Activated CD8-positive, alpha-beta T cell treated with anti-CD3 and anti-CD28 coated beads for 36 hours (primary cell): ENCODE results near the gene POLG2. TPM values are rescaled to one million over a fixed set of nuclear protein-coding genes. Genes with fewer than 3 reads are reported as not detected.

ENCODE experiments used
- ATAC-seq: fragments of 200-7000 bp; cut with Tn5 transposase; one replicate; pipeline ENCODE4 v1.10.0; 2021; ENCODE audit warnings: mild to moderate bottlenecking, moderate library complexity
- CTCF ChIA-PET: fragments of 350-600 bp; sonication (Branson Sonifier 250); formaldehyde crosslinking; loops from one replicate; lab custom pipeline; 2021; ENCODE audit warnings: antibody characterized with exemption; lab: Charles Lee
- POLR2A ChIA-PET: fragments of 350-600 bp; sonication (Branson Sonifier 250); formaldehyde crosslinking; loops from one replicate; lab custom pipeline; 2021; ENCODE audit warnings: antibody characterized with exemption; lab: Charles Lee
- DNase-seq: peaks from one replicate; pipeline ENCODE4 v3.0.0-alpha.2; 2020
- H3K27ac Mint-ChIP-seq: one replicate; pipeline ENCODE4 v1.8.0; 2021; ENCODE audit warnings: mild to moderate bottlenecking, mixed read lengths
- H3K27me3 Mint-ChIP-seq: one replicate; pipeline ENCODE4 v1.8.0; 2021; ENCODE audit warnings: mixed read lengths
- H3K36me3 Mint-ChIP-seq: one replicate; pipeline ENCODE4 v1.8.0; 2021; ENCODE audit warnings: low read depth, mixed read lengths
- H3K4me1 Mint-ChIP-seq: one replicate; pipeline ENCODE4 v1.8.0; 2021; ENCODE audit warnings: low read depth, mixed read lengths
- H3K4me3 Mint-ChIP-seq: one replicate; pipeline ENCODE4 v1.8.0; 2021; ENCODE audit warnings: mild to moderate bottlenecking, moderate library complexity, mixed read lengths
- H3K9me3 Mint-ChIP-seq: one replicate; pipeline ENCODE4 v1.8.0; 2021; ENCODE audit warnings: mixed read lengths
- intact Hi-C: fragments of 100-400 bp; cut with micrococcal nuclease; formaldehyde crosslinking; loops from one replicate; pipeline ENCODE4 v1.10.0; 2022
- total RNA-seq, 2 experiments: library from RNA; stranded (reverse); gene quantifications; one replicate each; pipeline ENCODE4 v1.2.3, GENCODE V29; 2021
- TF ChIP-seq, protein P1 (sequence below): fragments of 200-600 bp; IDR thresholded peaks from one replicate; pipeline ENCODE4 v1.8.0; 2022; ENCODE audit warnings: antibody characterized with exemption, mild to moderate bottlenecking

The POLG2 gene
- total RNA-seq, 2 experiments from 2014 or later: 37.3 to 41.1 TPM

DNA sequence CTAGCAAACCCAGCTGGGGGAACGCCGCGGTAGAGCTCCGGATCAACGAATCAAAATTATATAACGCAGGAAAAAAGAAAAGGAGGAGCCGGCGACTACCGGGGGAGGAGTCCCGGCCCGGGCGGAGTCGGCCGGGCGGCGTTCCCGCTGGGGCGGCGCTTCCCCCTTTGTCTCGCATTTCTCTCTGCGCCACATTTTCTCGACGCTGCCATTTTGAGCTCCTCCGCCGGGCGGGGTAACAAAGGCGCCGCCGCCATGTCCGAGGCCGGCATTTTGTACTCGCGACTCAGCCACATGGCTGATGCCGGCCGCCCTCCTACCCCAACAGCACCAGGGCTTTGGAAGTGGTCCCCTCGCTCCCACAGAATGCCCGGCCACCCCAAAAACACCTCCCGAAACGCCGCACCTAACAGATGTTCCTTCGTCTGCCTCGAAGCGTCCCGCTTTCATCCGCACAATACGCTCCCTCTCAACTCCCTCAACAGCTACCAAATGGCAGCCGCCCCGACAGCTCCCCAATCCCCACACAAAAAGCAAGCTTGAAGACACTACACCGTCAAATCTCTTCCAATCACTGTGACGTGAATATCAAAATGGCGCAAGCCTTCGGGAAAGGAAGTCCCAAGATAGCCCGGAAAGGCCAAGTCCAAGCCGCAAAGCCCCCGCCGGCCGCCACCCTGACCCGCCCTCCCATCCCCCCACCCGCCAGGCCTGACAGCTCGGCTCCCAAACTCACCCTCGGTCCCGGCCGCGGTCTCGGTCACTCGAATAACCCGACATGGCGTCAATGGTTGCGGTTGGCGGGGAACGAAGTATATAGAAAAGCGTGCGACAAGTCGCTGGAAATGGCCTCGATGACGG lies 8.7 kb upstream of the POLG2 start:
- no peaks in the 10 kb centered on the region for H3K9me3 Mint-ChIP-seq
- POLR2A ChIA-PET: interaction anchor here (0.6 to 4.8 kb wide), 43 partner anchors 8 to 804 kb away, joined by 3 to 143 read pairs (median 4); partner anchors contain the start of genes LRRC37A3, POLG2 and SMURF2
- peak overlapping the region; percentile 99 for H3K27ac Mint-ChIP-seq
- CTCF ChIA-PET: interaction anchor here (0.9 to 3.2 kb wide), 8 partner anchors 9 to 414 kb away, joined by 3 to 32 read pairs (median 4); partner anchors contain the start of genes LRRC37A3 and POLG2
- TF ChIP-seq, protein P1, sequence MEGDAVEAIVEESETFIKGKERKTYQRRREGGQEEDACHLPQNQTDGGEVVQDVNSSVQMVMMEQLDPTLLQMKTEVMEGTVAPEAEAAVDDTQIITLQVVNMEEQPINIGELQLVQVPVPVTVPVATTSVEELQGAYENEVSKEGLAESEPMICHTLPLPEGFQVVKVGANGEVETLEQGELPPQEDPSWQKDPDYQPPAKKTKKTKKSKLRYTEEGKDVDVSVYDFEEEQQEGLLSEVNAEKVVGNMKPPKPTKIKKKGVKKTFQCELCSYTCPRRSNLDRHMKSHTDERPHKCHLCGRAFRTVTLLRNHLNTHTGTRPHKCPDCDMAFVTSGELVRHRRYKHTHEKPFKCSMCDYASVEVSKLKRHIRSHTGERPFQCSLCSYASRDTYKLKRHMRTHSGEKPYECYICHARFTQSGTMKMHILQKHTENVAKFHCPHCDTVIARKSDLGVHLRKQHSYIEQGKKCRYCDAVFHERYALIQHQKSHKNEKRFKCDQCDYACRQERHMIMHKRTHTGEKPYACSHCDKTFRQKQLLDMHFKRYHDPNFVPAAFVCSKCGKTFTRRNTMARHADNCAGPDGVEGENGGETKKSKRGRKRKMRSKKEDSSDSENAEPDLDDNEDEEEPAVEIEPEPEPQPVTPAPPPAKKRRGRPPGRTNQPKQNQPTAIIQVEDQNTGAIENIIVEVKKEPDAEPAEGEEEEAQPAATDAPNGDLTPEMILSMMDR: no peak
- intact Hi-C loops: loop anchor here (5.0 kb wide), 1 partner anchor 152 kb away; no protein-coding TSS in a partner anchor
- H3K36me3 Mint-ChIP-seq: peaks cover 69% of the 10 kb centered on the region
- peaks cover 62% of the 10 kb centered on the region for H3K4me1 Mint-ChIP-seq
- peak overlapping the region; percentile 91 for H3K4me3 Mint-ChIP-seq
- H3K27me3 Mint-ChIP-seq: no peaks in the 10 kb centered on the region
- ATAC-seq: peak; percentile 42
- DNase-seq: peak; percentile 90

DNA sequence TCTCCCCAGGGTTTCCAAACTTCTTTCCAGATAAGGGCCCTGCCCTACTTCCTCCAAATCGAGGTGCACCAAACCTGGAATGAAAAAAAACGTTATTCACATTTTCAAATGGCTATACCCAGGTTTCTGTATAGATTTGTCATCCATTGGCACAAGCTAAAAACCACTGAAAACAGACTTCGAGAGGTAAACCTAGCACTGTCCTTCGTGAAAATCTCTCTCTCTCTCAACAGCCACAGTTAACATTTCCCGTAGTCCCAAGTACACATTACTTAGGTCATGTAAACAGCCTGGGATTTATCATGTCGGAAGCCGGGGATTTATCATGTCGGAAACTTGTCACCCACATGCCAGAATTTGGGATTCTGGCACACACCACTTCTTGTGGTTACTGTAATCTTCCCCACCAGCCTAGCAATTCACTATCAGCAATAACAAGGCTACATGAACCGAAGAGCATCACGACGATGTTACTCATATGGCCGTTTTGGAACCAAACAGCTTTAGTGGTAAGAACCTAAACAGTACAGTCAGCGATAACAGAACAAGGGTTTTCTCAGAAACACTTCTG lies 8.0 kb upstream of the POLG2 start:
- peaks cover 67% of the 10 kb centered on the region for H3K4me1 Mint-ChIP-seq
- TF ChIP-seq, protein P1: no peak
- intact Hi-C loops: loop anchor here (5.0 kb wide), 1 partner anchor 152 kb away; no protein-coding TSS in a partner anchor
- H3K36me3 Mint-ChIP-seq: peaks cover 74% of the 10 kb centered on the region
- H3K27me3 Mint-ChIP-seq: no peaks in the 10 kb centered on the region
- no peaks in the 10 kb centered on the region for H3K9me3 Mint-ChIP-seq
- ChIA-PET CTCF (interaction anchor here (0.9 to 3.2 kb wide), 8 partner anchors 9 to 415 kb away, joined by 3 to 32 read pairs (median 4); partner anchors contain the start of genes LRRC37A3 and POLG2), POLR2A (interaction anchor here (0.6 to 4.8 kb wide), 35 partner anchors 8 to 803 kb away, joined by 3 to 143 read pairs (median 4); partner anchors contain the start of genes LRRC37A3, POLG2 and SMURF2)
- H3K27ac Mint-ChIP-seq: peak overlapping the region; percentile 99
- DNase-seq (no peak), ATAC-seq (no peak)
- peak overlapping the region; percentile 91 for H3K4me3 Mint-ChIP-seq

DNA sequence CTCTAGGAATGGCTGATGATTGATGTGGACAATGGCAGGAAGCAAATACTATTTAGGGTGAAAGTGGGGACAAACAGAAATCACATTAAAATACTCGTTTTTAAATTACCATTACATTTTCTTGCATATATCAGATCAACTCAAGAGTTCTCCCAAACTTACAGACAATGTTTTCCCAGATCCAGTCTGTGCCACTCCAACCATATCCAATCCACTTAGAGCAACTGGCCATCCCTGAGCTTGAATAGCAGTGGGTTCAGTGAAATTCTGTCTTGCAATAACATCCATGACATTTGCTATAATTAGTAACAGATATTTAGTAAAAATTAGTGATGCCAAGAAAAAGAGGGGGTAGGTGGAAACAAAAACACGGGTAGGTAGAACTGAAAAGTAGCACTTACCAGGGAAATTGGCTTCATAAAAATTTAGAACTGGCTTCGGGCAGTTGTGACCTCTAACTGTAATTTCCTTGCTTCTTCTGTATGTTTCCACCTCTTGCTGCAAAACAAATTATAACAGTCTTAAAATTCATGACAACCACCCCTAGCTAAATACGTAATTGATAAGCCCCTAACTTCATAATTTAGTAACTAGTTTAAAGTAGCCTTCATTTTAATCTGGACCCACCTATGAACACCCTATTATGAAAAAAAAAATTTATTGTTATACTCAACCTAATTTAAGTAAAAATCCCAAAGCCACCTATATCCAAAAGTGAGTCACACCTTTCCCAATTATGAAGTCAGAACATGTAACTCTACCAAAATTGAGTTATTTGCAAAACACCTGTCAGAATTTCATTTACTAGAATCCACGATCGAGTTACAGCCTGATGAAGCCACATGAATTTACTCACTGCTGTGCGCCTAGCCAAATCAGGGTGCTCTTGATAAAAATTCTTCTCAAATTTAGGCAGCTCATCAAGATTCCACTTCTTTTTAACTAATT lies 7.2 kb upstream of the POLG2 start:
- no peak for ATAC-seq
- POLR2A ChIA-PET: interaction anchor here (0.6 to 4.8 kb wide), 16 partner anchors 8 to 358 kb away, joined by 3 to 143 read pairs (median 6); partner anchors contain the start of gene POLG2
- CTCF ChIA-PET: interaction anchor here (1.0 to 3.6 kb wide), 8 partner anchors 8 to 145 kb away, joined by 3 to 32 read pairs (median 8); partner anchors contain the start of gene POLG2
- Mint-ChIP-seq H3K9me3 (no peaks in the 10 kb centered on the region), H3K4me1 (peaks cover 68% of the 10 kb centered on the region), H3K4me3 (peak overlapping the region; percentile 91), H3K27me3 (no peaks in the 10 kb centered on the region), H3K27ac (peak overlapping the region; percentile 99), H3K36me3 (peaks cover 78% of the 10 kb centered on the region)
- TF ChIP-seq, protein P1: no peak
- no peak for DNase-seq
- intact Hi-C loops: no loop called here

DNA sequence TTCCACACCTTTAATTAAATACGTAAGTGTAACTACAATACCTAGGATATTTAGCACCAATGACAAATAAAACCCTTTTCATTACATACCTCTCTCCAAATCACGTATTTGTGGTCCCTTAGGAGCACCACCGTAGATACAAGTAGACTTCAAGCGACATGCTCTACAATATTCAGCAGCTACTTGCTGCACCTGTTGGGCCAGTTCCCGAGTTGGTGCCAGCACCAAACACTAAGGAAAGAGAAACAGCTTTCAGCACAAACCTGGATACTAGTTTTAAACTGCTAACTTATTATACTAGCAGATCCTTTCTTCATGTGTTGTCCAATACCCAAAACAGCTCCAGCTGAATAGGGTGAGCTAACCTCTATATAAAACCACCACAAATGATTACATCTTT lies 6.5 kb upstream of the POLG2 start:
- CTCF ChIA-PET: interaction anchor here (1.2 to 3.6 kb wide), 2 partner anchors 11 to 83 kb away, joined by 5 to 29 read pairs; no protein-coding TSS in a partner anchor
- no peak for ATAC-seq
- H3K27ac Mint-ChIP-seq: peak overlapping the region; percentile 99

More for the DNA sequence above, 6.5 kb upstream of the POLG2 start:
- POLR2A ChIA-PET: interaction anchor here (0.6 to 4.8 kb wide), 5 partner anchors 7 to 47 kb away, joined by 3 to 143 read pairs (median 4); partner anchors contain the start of gene POLG2
- intact Hi-C loops: no loop called here
- H3K9me3 Mint-ChIP-seq: no peaks in the 10 kb centered on the region
- TF ChIP-seq, protein P1: no peak
- H3K36me3 Mint-ChIP-seq: peaks cover 80% of the 10 kb centered on the region
- DNase-seq: no peak
- no peaks in the 10 kb centered on the region for H3K27me3 Mint-ChIP-seq
- H3K4me1 Mint-ChIP-seq: peaks cover 69% of the 10 kb centered on the region
- H3K4me3 Mint-ChIP-seq: peak overlapping the region; percentile 91
